Activated naive CD4-positive, alpha-beta T cell treated with anti-CD3 and anti-CD28 coated beads, Interleukin-2, amount 50 U/mL, for 16 hours (primary cell): ENCODE measurements around the gene SCRN2.

Source experiments
- DNase-seq: peaks from one replicate; pipeline ENCODE4 v3.0.0-alpha.2; 2020

Gene SCRN2

DNA sequence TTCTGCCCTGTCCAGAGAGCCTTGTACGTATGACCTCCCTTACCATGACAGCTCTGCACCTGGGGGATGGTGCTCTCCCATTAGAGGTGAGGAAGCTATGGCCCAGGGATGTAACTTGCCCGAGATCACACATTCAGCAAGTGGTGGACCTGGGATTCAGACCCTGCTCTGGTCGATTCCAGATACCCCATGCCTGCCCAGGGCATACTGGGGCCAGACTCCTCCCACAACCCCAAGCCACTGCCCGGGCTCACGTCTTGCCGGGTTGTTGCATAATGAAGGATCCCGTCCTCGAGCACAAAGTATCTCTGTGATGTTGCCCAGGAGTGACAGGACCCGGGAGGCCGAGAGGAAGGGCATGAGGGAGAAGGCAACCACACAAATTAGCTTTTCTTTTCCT, 21.6 kb downstream of the SCRN2 start:
- DNase-seq: no peak

DNA sequence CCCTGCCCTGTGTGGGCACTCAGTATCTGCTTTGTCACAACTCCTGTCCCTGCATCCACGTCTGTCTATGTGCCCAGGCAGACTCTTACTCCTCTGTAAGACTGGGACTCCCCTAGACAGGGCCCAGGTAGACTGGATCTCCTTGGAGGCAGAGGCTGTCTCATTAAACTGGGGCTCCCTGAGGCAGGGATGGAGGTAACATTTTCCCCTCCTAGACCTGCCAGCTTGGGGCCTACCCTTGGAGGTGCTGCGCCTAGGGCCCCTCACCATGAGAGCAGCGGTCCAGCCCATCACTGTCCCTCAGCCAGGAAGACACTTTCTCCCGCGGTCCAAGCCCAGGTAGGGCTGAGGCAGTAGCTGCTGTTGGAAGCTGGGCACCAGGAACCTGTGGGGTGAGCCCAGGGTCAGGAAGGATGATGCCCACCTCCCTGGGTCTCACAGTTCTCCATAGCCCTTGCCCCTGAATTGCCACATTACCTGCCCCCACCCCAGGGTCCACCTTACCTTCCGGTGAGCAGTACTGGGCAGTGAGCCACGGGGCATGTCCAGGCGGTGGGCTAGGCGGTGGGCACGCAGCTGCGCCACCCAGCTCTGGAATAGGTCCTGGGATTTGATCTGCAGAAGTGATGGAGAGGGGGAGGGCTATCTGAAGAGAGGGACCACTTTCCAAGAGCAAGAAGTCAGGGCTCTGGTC, 22.9 kb downstream of the SCRN2 start:
- DNase-seq: no peak

DNA sequence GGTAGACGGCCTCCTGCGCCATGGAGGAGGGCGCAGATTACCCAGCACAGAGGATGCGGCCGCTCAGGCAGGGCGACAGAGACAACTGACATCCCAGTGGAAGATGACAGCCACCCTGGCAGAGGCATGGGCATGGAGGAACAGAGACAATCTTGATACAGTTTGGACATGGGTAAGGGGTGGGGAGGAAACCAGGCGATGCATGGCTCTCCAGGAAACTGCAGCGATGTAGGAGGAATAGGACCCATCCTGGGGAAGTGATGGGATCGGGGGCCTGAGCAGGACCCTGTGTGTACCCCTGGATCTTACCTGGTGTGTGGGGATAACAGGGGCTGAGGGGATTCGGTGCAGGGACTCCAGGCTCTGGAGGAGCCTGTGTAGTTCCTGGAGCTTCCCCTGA, 24.1 kb downstream of the SCRN2 start:
- no peak for DNase-seq

DNA sequence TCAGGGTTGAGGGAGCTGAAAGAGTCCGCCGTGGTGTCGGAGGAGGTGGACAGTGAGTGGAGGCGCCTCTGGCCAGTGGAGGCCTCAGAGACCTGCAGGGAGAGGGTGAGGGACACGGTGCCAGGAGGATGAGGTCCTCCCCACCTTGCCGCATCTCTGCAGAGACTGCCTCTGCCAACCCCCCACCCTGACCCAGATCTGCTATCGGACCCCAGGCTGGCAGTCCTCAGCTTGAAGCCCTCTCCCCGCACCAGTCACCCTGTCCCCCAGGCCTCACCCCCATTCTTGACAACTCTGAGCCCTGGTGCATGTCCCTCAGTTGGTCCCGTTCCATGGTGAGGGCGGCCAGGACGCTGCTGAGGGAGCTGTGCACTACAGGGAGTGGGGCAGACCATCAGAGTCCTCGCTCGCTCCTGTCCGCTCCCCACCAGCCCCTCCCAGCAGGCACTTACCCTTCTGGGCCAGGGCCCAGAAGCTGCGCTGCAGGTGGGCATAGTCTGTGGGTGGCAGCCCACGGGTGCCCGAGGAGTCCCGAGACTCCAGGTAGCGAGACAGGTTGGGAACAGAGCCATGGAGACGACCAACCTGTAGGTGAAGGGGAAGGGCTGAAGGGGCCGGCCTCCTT, 24.9 kb downstream of the SCRN2 start:
- DNase-seq: no peak

DNA sequence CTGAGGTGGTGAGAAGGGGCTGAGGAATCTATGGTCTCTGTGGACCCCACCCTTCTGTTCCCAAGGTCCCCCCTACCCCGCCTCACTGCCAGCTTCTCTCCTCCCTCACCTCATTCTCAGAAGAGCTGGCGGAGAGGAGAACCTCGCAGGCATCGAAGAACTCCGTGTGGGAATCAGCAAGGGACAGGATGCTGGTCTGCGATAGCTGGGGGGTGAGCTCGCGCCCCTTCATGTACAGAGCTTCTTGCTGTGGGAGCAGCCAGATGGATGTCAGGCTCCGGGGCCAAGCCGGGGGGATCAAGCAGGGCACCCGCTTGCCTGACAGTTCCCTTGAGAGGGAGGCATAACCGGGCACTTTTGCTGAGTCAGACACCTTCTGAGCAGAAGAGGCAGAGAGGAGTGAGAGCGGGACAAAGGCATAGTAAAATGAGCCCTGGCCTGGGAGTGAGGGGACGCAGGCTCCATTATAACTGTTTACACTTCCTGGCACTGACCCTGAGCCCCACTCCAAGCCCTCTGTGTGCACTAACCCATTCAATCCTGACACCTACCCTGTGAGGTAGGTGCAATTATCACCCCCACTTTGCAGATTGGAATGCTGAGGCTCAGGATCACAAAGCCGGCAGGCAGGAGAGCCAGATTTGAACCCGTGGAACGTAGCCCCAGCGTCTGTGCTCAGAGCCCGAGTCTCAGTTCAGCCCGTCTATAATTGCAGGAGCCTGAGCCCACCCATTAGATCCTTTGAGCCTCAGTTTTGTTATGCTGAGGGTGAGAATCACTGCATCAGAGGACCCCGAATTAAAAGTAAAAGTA, 25.8 kb downstream of the SCRN2 start:
- DNase-seq: no peak

DNA sequence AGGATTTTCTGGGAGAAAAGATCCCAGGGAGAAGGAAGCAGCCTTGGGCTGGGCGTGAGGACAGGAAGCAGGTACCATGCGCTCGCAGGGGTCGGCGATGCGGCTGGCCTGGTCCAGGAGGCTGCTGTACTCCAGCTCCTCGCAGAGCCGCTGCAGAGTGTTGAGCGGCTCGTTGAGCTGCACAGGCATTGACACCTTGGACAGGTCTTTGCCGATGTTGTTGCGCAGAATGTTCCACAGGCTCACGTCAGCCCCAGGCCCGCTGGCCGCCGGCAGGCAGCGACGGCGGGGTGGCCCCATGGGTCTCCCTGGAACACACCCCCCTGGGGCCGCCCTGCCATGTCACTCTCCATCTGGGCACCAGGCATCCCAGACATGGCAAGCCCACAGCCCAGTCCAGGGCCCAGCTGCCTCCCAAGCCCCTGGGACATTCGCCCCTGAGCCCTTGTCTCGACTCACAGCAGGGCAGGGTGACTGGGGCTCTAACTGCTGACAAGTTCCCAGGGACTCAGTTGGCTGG, 27.5 kb downstream of the SCRN2 start:
- no peak for DNase-seq

DNA sequence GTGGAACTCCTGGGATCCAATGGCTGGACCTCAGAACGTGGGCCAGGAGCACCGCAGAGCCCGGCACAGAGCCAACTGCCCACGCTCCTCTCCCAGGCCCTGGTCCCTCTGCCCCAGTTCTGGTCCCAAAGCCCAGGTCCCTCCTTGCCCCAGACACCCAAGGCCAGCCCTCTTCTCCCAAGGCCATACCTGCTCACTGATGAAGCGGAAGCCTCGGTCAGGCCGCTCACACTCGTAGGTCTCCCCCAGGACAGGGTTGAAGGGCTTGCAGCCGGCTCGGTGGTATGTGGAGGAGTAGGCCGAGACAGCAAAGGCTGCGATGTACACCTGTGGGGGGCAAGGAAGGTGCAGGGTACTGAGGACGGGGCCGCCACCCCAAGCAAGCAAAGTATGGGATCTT, 28.0 kb downstream of the SCRN2 start:
- DNase-seq: no peak

DNA sequence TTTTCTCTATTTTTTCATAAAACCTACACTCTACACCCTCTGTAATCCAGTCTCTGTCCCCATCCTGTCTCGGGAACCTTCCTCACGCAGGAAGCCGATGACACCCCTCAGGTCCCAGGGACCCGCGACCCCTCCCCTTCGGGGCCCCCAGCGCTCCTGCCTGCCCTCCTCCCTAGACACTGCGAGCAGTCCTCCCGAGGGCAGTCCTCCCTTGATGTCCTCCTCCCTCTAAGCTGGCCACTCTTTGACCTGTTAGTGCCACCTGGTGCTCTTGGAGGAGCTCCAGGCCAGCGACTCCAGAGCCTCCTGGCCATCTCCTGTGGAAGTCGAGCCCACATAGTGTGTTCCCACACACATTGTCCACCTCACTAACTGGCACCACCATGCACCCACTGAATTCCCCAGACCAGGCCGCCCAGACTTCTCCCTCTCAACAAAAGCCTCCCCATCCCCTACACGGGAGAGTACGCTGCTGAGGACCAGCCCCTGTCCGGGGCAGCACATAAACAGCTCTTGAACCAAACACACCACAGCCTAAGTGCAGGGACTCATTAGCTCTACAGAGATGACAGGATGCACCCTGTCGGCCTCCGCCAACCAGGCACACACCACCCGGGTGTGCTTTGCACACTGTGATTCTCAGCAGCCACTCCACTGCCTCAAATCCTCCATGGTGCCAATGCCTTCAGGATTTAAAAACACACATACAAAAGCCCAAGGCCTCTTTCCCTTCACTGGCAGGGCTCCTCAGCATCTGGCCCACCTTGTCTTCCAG, 28.7 kb downstream of the SCRN2 start:
- DNase-seq: no peak

DNA sequence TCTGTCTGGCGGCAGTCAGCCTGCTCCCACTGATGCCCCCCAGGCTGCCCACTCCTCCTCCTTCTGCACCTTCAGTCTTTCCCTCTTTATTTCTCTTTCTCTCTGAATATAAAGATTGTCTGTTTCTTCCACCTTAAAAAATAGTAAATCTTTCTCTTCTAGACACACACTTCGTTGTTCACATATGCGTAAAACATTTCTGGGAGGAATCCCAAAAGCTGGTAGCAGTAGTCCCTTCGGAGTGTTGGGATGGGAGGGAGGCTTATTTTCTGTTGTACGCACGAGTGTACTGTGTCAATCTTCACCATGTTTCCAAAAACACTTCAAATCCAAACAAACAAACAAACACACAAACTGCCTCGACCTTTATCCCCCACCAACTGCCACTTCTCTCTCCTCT, 29.4 kb downstream of the SCRN2 start:
- no peak for DNase-seq

DNA sequence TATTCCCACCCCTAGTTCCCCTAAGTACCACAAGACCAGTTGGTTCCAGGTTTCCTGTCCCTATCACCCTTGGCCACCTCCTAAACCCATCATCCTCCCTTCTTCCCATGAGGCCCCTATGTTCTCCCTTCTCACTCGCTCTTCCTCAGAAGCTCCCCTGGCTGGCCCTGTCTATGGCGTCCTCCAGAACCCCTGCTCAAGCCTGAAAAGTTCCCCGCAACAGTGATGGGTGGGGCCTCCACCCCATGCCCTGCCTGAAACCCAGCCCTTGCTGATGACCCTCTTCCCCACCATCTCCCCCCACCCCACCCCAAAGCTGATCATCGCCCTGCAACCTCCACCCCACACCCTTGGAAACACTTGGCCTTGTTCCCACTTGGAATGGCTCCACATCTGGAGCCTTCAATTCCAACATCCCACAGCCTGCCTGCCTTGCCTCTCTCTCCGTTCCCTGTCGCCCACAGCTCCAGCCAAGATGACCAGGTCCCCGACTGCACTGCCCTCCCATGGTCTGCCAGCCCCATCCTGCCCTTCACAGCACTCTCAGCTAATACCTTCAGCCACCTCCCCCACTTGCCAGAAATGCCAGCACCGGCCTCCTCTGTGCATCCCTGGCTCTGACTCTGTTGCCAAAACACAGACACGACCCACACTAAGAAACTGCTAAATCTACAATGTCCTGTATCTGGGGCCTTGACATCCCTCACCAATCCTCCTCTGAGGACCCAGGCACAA, 30.0 kb downstream of the SCRN2 start:
- DNase-seq: no peak

DNA sequence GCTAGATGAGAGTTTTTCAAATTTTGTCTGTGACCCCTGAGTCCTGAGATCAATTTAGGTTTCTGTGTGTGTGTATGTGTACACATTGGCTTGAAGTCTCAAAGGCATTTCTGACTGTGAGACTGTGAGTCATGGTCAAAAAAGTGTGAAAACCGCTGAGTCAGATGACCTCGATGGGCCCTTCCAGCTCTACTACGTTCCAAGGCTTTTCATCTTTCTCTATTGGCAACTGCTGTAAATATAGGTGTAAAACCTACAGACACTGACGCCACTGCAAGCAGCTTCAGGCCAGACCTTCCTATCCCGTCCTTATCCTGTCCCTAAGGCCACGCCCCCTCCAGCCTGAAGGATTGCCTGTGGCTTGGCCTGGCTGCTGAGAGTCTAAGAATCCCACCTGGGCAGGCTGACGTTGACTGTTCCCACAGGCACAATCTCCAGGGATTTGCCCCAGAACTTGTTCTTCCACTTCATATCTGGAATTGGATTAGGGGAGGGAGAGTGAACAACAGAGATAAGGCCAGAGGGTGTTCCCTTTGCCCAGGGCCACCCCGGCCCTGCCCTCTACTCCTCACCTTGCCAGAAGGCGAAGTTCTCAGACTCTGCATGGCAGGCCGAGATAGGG, 30.8 kb downstream of the SCRN2 start:
- DNase-seq: no peak

DNA sequence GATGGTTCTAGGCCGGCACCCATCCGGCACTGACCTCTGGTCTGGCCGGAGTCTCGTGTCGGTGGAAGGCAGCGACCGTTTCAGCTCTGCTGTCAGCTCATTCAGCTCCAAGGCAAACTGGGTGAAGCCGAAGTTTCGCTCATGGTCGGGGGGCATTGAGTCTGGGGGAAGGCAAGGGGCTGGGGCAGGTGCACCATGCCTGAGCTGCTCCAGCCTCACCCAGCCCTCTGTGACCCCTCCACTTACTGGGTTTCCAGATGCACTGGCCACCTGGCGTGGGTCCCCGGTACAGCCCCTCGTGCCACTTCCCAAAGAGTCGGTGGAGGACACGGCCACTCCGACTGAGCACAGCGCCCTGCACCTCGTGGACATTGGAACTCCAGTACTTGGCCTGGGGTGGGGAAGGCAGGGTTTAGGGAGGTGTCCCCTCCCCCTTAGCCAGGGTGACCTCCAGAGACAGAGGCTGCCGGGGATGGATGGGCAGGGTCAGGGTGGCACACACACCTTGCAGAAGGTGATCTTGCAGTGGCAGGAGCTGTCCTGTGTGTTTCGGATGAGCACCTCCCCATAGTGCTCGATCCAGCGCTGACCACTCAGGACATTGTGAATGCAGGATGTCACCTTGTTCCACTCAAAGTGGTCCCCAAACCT, 32.1 kb downstream of the SCRN2 start:
- DNase-seq: no peak

DNA sequence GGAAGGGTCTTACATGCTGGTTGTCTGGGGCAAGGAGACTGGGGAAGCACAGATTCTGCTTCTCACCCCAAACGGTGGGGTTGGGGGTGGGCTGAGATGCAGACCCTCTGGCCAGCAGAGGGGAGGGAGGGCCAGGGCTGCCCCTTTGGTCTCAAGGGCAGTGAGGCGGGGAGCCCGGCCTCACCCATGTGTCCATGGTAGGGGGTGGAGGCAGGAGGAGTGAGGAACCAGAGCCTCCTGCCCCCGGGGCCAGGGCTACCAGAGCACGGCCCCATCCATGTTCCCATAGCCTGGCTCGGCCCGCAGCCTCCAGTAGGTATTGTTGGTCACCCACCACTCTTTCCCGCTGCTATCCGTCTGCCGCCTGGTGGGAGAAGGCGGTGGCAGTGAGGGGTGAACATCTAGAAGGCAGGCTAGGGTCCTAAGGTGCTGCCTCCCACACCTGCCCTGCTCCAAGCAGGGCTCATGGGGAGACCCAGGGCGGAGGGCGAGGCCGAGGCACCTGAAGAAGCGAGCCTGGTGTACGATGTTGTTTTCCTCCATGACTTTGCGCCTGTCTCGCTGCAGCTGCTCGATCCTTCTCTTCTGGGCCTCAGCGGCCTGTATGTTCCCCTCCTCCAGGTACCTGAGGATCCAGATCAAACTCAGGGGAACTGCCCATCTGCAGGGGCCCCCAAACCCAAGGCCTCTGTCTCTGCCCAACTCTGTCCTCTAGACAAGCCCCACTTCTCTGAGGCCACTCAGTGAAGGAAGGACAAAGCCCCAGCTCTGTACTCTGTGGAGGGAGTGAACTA, 32.8 kb downstream of the SCRN2 start:
- no peak for DNase-seq

DNA sequence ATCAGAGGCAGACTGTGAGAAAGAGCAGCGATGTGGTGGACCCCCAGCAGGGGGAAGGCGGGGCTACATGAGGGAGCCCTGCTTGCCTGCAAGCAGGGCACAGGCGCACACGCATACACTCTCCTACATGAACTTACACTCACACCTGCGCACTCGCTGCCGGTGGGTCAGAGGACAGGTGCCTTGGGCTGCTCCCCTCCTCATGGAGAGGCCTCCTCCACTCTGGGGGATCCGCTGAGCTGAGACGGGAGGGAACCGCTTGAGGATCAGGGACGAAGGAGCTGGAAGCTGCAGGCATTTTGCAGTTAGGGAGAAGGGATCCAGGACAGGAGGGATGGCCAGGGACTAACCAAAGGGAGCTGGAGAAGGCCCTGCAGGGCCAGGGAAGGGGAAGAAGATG, 33.7 kb downstream of the SCRN2 start:
- DNase-seq: no peak

DNA sequence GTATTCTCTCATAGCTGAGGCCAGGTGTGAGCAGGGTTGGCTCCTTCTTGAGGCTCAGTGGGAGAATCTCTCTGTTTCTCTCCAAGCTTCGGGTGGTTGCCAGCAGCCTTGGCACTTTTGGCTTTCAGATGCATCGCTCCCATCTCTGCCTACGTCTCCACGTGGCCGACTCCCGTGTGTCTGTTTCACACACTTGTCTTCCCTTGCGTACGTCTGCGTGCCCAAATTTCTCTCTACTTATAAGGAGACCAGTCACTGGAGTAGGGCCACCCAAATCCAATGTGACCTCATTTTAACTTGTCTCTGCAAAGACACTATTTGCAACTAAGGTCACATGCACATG, 34.2 kb downstream of the SCRN2 start:
- no peak for DNase-seq

DNA sequence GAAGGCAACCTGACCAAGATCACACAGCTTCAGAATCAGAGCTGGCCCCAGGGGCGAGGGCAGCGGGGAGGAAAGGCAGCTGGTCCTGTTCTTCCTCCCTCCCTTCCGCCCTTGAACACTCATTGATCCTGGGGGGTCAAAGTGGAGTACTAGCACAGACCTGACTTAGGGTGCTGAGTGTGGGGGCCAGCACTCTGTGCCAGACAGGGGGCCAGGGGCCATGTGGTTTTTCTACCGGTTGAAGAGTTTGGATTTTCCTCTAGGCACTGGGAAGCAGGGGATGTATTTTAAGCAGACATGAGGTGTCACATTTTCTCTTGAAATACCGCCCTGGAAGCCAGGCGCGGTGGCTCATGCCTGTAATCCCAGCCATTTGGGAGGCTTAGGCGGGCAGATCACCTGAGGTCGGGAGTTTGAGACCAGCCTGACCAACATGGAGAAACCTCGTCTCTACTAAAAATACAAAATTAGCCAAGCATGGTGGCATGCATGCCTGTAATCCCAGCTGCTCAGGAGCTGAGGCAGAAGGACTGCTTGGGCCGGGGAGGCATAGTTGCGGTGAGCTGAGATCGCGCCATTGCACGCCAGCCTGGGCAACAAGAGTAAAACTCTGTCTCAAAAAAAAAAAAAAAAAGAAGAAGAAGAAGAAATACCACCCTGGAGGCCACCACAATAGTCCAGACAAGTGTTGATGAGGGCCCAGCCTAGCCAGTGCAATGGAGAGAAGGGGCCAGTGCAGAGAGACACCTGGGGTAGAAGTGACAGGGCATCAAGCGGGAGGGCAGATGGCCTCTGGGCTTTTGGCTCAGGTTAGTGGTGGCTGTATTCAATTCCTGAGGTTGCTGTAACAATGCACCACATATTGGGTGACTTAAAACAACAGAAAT, 34.8 kb downstream of the SCRN2 start:
- DNase-seq: no peak

DNA sequence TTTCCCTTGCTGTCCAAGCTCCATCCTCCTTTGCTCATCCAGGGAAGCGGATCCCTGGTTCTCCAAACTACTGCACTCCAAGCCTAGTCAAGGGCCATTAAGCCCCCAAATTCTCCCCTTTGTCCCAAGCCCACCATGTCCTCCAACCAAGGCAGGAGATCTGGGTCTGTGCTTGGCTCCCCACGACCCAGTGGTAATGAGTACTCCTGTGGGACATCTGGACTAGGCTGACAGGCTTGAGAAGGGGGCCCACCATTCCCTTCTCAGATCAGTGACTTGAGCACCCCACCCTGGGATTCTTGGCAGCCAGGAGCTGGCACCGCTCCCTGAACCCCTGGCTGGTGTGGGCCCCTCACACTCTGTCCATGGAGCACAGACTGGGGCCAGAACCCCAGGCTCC, 36.6 kb downstream of the SCRN2 start:
- no peak for DNase-seq

DNA sequence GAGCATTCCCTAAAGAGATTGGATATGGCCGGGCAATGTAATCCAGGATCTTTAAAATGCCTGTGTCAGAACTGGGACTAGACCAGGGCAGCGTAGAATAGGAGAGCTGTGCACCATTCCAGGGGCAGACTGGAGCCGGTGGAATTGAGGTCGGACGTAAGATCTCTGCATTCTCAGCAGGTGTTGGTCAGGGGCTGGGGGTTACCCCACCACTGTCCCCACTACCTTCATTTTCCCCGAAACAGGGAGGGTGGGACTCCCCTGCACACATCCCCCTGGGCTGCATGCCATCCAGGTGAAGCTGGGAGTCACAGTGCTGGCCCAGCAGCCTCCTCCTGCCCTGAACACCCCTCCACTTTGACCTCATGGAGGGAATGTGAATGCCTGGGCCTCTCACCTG, 37.3 kb downstream of the SCRN2 start:
- DNase-seq: no peak

DNA sequence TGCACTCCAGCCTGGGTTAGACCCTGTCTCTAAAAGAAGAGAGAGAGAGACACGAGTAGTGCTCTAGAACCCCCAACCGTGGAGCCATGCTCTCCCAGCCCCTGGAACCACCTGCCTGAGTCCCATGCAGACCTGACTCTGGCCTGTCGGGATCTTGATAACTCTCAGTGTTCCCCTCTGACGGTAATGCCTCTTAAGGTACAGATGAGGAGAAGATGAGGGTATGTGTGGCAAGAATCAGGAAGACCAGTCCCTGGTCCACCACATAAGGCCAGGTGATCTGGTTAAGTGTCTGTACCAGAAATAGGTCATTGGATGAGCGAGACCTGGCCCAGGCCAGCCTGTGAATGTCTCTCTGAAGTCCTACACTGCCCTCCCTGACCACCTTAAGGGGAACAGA, 37.9 kb downstream of the SCRN2 start:
- DNase-seq: no peak
